Endothelial cell of umbilical vein (primary cell): ENCODE data around the gene CACNA1F. TPM values are rescaled to one million over a fixed set of nuclear protein-coding genes. Genes with fewer than 3 reads are reported as not detected.

ENCODE experiments used
- BruUV-seq: library from RNA; stranded (reverse); fragments of 400-500 nt; replicated peaks from 2 replicates; lab custom pipeline; 2021; lab: Mats Ljungman, UMichigan
- CTCF ChIA-PET: fragments of 300-600, 350-600 bp; sonication (Branson Sonifier 250); formaldehyde crosslinking; loops from one replicate; lab custom pipeline; 2021; ENCODE audit warnings: antibody characterized with exemption, inconsistent platforms; lab: Charles Lee
- POLR2A ChIA-PET: fragments of 300-600, 350-600 bp; sonication (Branson Sonifier 250); formaldehyde crosslinking; loops from one replicate; lab custom pipeline; 2021; ENCODE audit warnings: antibody characterized with exemption, inconsistent platforms; lab: Charles Lee
- DNase-seq: peaks from one replicate; pipeline ENCODE4 v3.0.0-alpha.2; 2011; ENCODE audit warnings: low read depth, low spot score
- FAIRE-seq: peaks from 2 replicates; lab custom pipeline; 2011; peaks lifted over from hg19 to GRCh38; lab: Jason Lieb, UNC
- H2AFZ ChIP-seq: 2 replicates; pipeline ENCODE4 v1.6.0; 2012; ENCODE audit warnings: low read depth, low read length, control low read depth, inconsistent platforms
- H3K27ac ChIP-seq: 2 replicates; pipeline ENCODE4 v1.5.1; 2011; ENCODE audit warnings: low read depth, mild to moderate bottlenecking, control low read depth, low read length, moderate library complexity; ENCODE audit not compliant: insufficient read depth
- H3K27me3 ChIP-seq, 2 experiments: 2 replicates each; pipeline versions ENCODE4 v1.6.0 to v1.6.1; 2011; ENCODE audit warnings: low read length in 2 of 2, mixed read lengths in 1 of 2; ENCODE audit not compliant: control insufficient read depth in 2 of 2, insufficient read depth in 2 of 2
- H3K36me3 ChIP-seq, 2 experiments: 2 replicates in 1 of 2; 3 replicates in 1 of 2; pipeline ENCODE4 v1.5.1; 2011; ENCODE audit warnings: low read length in 2 of 2, mild to moderate bottlenecking in 1 of 2, moderate library complexity in 1 of 2; ENCODE audit not compliant: control insufficient read depth in 2 of 2, insufficient read depth in 2 of 2; ENCODE audit errors: extremely low read depth in 1 of 2
- H3K4me1 ChIP-seq: 3 replicates; pipeline ENCODE4 v1.5.1; 2011; ENCODE audit warnings: mild to moderate bottlenecking, low read length; ENCODE audit not compliant: control insufficient read depth, insufficient read depth; ENCODE audit errors: extremely low read depth
- H3K4me2 ChIP-seq: 2 replicates; pipeline ENCODE4 v1.6.1; 2011; ENCODE audit warnings: low read length, control low read depth, mixed read lengths; ENCODE audit not compliant: insufficient read depth
- H3K4me3 ChIP-seq, 3 experiments: fragments of 200-600 bp in 1 of 3; sonication (generic), shearing (Covaris generic) in 1 of 3; replicated peaks in 1 of 3; 2 replicates each; pipeline ENCODE4 v1.5.1; 2011 to 2016; ENCODE audit warnings: control low read depth in 3 of 3, low read length in 3 of 3, mild to moderate bottlenecking in 2 of 3, inconsistent platforms in 1 of 3, low read depth in 1 of 3, moderate library complexity in 1 of 3; ENCODE audit not compliant: insufficient read depth in 1 of 3
- H3K79me2 ChIP-seq: 2 replicates; pipeline ENCODE4 v1.6.0; 2012; ENCODE audit warnings: low read length, inconsistent platforms; ENCODE audit not compliant: control insufficient read depth, insufficient read depth
- H3K9ac ChIP-seq: replicated peaks from 2 replicates; pipeline ENCODE3; 2011; ENCODE audit warnings: low read length, control low read depth; ENCODE audit not compliant: insufficient read depth; ENCODE audit errors: extremely low read depth
- H3K9me1 ChIP-seq: replicated peaks from 3 replicates; pipeline ENCODE4 v1.6.0; 2011; ENCODE audit warnings: mild to moderate bottlenecking, low read length; ENCODE audit not compliant: control insufficient read depth, insufficient read depth; ENCODE audit errors: extremely low read depth
- H3K9me3 ChIP-seq: replicated peaks from 2 replicates; pipeline ENCODE4 v1.5.1; 2012; ENCODE audit warnings: low read length, inconsistent platforms; ENCODE audit not compliant: control insufficient read depth, insufficient read depth
- H4K20me1 ChIP-seq: replicated peaks from 2 replicates; pipeline ENCODE3; 2011; ENCODE audit warnings: mild to moderate bottlenecking, low read length; ENCODE audit not compliant: control insufficient read depth, insufficient read depth; ENCODE audit errors: extremely low read depth
- CTCF ChIP-seq, 2 donors: IDR thresholded peaks; 1 replicate in 1 of 2; 2 replicates in 1 of 2; pipeline ENCODE4 v1.5.1; 2011; ENCODE audit warnings: low read length in 2 of 2, mild to moderate bottlenecking in 2 of 2, moderate library complexity in 2 of 2, control low read depth in 1 of 2, inconsistent platforms in 1 of 2, low read depth in 1 of 2; ENCODE audit not compliant: insufficient read depth in 1 of 2; ENCODE audit errors: extremely low read depth in 1 of 2
- EZH2 ChIP-seq: IDR thresholded peaks from 2 replicates; pipeline ENCODE4 v1.6.1; 2012; ENCODE audit warnings: borderline replicate concordance, low read depth, mild to moderate bottlenecking, moderate library complexity, low read length, inconsistent platforms; ENCODE audit not compliant: severe bottlenecking
- FOS ChIP-seq: IDR thresholded peaks from 2 replicates; pipeline ENCODE4 v1.6.1; 2011; ENCODE audit warnings: mild to moderate bottlenecking, low read length, moderate library complexity, borderline replicate concordance; ENCODE audit not compliant: insufficient read depth
- GATA2 ChIP-seq: IDR thresholded peaks from 2 replicates; pipeline ENCODE4 v1.7.0; 2011; ENCODE audit warnings: low read depth, mild to moderate bottlenecking, moderate library complexity, mixed read lengths, low read length; ENCODE audit not compliant: insufficient read length, insufficient read depth
- JUN ChIP-seq: IDR thresholded peaks from 2 replicates; pipeline ENCODE4 v1.6.1; 2011; ENCODE audit warnings: borderline replicate concordance, low read depth; ENCODE audit not compliant: insufficient read length, insufficient read depth
- MYC ChIP-seq: IDR thresholded peaks from one replicate; pipeline ENCODE4 v1.6.1; 2011; ENCODE audit warnings: mild to moderate bottlenecking, low read depth, low read length
- POLR2A ChIP-seq: IDR thresholded peaks from 2 replicates; pipeline ENCODE4 v1.6.1; 2012; ENCODE audit warnings: low read depth, mild to moderate bottlenecking, control low read depth, low read length
- POLR2AphosphoS5 ChIP-seq: IDR thresholded peaks from 2 replicates; pipeline ENCODE4 v1.6.1; 2012; ENCODE audit warnings: low read depth, mild to moderate bottlenecking, control low read depth, low read length, moderate library complexity; ENCODE audit not compliant: insufficient read depth
- dilution Hi-C: fragments of 300-500 bp; cut with MboI; formaldehyde crosslinking; loops from one replicate; pipeline ENCODE4 v1.15.0; 2019; ENCODE audit warnings: low sequenced_read_pairs; ENCODE audit not compliant: extremely low pct_ligation_motif_present
- intact Hi-C: fragments of 100-400 bp; cut with micrococcal nuclease; formaldehyde crosslinking; loops from one replicate; pipeline ENCODE4 v1.10.0; 2022
- polyA plus RNA-seq, 4 experiments: library from polyadenylated mRNA; depleted of rRNA in 3 of 4; stranded (reverse) in 3 of 4; unstranded in 1 of 4; fragments of >200 nt; gene quantifications; 2 replicates each; pipeline versions ENCODE4 v1.2.1 to v1.2.3, GENCODE V29; 2011 to 2012; ENCODE audit warnings: missing spikeins in 1 of 4
- total RNA-seq: library from RNA; stranded (reverse); gene quantifications from 2 replicates; pipeline ENCODE4 v1.2.3, GENCODE V29; 2021
- TF ChIP-seq, protein P1 (sequence below): IDR thresholded peaks from 2 replicates; pipeline ENCODE4 v1.6.1; 2011; ENCODE audit not compliant: insufficient read depth, insufficient read length

CACNA1F gene
- total and polyA plus RNA-seq, 2 donors (not counting 3 experiments of a cell fraction or from before 2014, with no cell fraction given): not detected

- no peak overlapping the region for H3K27ac ChIP-seq
- ChIA-PET POLR2A (no interaction called here), CTCF (interaction anchor here (1.1 kb wide), 1 partner anchor 19 kb away, joined by 6 read pairs; no protein-coding TSS in a partner anchor)
- no peaks in the 10 kb centered on the region for H4K20me1 ChIP-seq
- H3K4me1 ChIP-seq: peaks cover 1% of the 10 kb centered on the region
- H3K9me1 ChIP-seq: no peaks in the 10 kb centered on the region
- no peaks in the 10 kb centered on the region for H3K9me3 ChIP-seq
- H3K79me2 ChIP-seq: no peaks in the 10 kb centered on the region
- no peak overlapping the region for H2AFZ ChIP-seq
- H3K9ac ChIP-seq: no peak overlapping the region
- H3K27me3 ChIP-seq: no peaks in the 10 kb centered on the region
- DNase-seq (no peak), FAIRE-seq (no peak)
- dilution Hi-C loops (no loop called here), intact Hi-C loops (loop anchor here (5.0 kb wide), 1 partner anchor 119 kb away; the partner anchor contains the start of gene TFE3)
- H3K36me3 ChIP-seq: no peaks in the 10 kb centered on the region
- BruUV-seq: no TSS peak
- no peak overlapping the region for H3K4me2 ChIP-seq
- H3K4me3 ChIP-seq: no peak overlapping the region
- TF ChIP-seq JUN: no peak
- TF ChIP-seq, protein P1, sequence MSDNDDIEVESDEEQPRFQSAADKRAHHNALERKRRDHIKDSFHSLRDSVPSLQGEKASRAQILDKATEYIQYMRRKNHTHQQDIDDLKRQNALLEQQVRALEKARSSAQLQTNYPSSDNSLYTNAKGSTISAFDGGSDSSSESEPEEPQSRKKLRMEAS: no peak
- TF ChIP-seq POLR2A: no peak
- TF ChIP-seq POLR2AphosphoS5: no peak
- TF ChIP-seq GATA2: no peak
- TF ChIP-seq CTCF (IDR thresholded peaks at IDR 0.05; ENCODE audit: extremely low read depth in 1 of 2, insufficient read depth in 1 of 2, low read depth in 1 of 2, low read length in 2 of 2): no peak
- TF ChIP-seq EZH2: no peak
- no peak for TF ChIP-seq FOS
- TF ChIP-seq MYC: no peak
Measured at GRCh38 chrX:49160908-49161307, 72.2 kb downstream of the CACNA1F start.
